COLO829 (cell line): ENCODE results near the gene PRDM7.
"Not testable (repeated sequence)": the region's sequence is repeated elsewhere in the genome, so short reads cannot be mapped to it uniquely, and the experiment has no call there.

Source experiments
- DNase-seq: peaks from one replicate; pipeline ENCODE4 v3.0.0; 2012; ENCODE audit warnings: low spot score

PRDM7 gene

DNA sequence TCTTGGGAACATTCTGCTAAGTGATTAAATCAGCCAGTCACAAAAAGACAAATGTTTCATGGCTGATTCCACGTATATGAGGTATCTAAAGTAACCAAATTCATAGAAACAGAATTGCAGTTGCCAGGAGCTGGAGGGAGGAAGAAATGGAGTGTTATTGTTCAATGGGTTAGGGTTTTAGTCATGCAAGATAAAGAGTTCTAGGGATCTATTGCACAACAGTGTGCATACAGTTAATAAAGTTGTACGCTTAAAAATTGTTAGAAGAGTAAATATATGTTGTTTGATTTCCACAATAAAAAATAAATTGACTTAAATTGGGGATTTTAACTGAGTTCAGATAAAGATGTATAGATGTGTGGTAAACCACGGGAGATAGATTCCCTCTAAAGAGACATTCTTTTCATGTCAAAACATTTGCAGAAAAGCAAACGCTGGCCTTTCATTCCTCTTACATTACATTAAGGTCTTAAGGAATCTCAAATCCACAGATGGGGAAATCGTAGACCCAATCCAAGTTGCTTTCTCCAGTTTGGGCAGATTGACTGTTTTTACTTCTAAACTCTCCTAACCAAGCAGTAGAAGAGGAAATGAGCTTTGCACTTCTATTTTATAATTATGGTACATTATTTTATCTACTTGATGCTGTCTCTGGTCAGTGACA, 4.6 kb downstream of the PRDM7 start:
- DNase-seq: no peak

DNA sequence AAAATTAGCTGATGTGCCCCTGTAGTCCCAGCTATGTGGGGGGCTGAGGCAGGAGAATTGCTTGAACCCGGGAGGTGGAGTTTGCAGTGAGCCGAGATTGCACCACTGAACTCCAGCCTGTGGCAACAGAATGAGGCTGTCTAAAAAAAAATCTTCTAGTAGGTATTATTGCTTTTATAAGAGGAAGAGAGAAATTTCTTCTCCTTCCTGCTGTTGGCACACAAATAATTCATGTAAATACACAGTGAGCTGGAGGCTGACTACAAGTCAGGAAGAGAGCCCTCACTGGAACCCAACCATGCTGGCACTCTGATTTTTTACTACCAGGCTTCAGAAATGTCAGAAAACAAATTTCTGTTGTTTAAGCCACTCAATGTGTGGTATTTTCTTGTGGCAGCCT, 6.7 kb downstream of the PRDM7 start:
- no peak for DNase-seq

DNA sequence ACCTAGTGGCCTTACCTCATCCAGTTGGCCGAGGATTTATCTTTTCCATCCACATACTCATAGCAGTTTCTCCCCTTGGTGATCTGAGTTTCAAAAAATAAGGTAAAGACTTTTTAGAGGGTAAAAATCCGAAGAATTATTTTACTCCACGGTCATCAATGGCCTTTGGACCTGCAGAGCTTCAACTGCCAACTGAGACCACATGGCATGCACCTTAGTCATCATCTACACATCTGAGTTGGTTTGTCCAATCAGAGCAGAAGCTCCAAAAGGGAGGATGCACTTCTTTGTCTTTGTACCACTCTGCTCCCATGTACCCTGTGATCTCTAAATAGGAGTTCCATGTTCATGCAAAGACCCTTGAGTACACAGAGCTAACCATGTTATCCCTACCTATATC, 15.7 kb downstream of the PRDM7 start:
- DNase-seq: no peak

DNA sequence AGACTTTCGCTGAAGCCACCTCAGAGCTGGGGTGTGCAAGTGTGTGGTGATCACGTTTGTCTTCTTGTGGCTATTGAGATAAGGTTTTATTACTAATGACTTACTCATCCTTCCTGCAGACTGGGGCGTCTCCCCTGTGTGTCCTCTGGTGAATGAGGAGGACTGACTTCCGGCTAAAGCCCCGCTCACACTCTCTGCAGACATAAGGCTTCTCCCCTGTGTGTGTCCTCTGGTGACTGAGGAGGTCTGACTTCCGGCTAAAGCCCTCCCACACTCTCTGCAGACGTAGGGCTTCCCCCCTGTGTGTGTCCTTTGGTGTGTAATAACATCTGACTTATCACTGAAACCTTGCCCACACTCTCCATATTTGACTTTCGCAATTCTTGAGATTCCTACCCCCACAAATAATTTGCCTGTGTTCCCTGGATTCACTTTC, 19.4 kb downstream of the PRDM7 start:
- DNase-seq: peak; percentile 42

DNA sequence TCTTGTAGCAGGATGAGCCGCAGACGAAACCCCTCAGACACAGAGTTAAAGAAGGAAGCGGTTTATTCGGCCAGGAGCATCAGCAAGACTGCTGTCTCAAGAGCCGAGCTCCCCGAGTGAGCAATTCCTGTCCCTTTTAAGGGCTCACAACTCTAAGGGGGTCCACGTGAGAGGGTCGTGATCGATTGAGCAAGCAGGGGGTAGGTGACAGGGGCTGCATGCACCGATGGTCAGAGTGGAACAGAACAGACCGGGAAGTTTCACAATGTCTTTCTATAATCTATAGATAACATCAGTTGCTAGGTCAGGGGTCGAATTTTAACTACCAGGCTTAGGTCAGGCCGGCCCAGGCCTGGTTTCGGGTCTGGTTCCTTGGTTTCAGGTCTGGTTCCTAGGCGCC, 20.6 kb downstream of the PRDM7 start:
- DNase-seq: not testable (repeated sequence)

DNA sequence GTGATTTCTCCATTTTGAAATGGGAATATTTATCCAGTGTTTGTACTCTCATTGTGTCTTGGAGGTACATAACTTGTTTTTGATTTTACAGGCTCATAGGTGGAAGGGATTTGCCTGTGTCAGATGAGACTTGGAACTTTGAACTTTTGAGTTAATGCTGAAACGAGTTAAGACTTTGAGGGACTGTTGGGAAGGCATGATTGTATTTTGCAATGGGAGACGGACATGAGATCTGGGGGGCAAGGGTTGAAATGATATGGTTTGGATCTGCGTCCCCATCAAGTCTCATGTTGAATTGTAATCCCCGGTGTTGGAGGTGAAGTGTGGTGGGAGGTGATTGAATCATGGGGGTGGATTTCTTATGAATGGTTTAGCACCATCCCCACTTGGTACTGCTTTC, 21.8 kb downstream of the PRDM7 start:
- no peak for DNase-seq

DNA sequence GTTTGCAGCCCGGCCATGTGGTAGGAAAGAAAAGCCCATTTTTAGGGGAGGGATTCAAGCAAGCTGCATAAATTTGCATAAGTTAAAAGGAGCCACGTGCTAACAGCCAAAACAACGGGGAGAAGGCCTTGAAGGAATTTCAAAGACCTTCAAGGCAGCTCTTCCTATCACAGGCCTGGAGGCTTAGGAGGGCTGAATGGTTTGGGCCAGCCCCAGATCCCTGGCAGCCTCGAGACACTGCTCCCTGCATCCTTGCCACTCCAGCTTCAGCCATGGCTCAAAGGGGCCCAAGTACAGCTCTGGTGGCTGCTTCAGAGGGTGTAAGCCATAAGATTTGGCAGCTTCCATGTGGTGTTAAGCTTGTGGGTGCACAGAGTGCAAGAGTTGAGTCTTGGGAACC, 22.6 kb downstream of the PRDM7 start:
- DNase-seq: no peak

DNA sequence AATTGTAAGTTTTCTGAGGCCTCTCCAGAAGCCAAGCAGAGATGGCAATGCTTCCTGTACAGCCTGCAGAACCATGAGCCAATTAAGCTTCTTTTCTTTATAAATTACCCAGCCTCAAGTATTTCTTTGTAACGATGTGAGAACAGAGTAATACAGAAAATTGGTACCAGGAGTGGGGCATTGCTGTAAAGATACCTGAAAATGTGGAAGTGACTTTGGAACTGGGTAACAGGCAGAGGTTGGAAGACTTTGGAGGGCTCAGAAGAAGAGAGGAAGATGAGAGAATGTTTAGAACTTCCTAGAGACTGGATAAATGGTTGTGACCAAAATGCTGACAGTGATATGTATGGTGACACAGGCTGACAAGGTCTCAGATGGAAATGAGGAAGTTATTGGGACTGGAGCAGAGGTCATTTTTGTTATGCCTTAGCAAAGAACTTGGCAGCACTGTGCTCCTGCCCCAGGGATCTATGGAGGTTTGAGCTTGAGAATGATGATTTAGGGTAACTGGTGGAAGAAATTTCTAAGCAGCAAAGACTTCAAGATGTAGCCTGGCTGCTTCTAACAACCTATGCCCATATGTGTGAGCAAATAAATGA, 23.1 kb downstream of the PRDM7 start:
- no peak for DNase-seq

DNA sequence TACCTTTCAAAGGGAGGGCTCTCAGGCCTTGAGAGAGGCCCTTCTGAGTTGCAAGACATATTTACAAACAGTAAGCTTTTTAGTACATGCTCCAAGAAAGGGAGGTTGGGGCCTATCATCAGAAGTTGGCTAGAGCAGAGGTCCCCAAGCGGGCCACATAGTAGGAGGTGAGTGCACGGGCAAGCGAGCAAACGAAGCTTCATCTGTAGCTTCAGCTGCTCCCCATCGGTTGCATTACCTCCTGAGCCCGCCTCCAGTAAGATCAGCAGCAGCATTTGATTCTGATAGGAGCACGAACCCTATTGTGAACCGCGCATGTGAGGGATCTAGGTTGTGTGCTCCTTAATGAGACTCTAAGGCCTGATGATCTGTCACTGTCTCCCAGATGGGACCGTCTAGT, 26.2 kb downstream of the PRDM7 start:
- DNase-seq: no peak

DNA sequence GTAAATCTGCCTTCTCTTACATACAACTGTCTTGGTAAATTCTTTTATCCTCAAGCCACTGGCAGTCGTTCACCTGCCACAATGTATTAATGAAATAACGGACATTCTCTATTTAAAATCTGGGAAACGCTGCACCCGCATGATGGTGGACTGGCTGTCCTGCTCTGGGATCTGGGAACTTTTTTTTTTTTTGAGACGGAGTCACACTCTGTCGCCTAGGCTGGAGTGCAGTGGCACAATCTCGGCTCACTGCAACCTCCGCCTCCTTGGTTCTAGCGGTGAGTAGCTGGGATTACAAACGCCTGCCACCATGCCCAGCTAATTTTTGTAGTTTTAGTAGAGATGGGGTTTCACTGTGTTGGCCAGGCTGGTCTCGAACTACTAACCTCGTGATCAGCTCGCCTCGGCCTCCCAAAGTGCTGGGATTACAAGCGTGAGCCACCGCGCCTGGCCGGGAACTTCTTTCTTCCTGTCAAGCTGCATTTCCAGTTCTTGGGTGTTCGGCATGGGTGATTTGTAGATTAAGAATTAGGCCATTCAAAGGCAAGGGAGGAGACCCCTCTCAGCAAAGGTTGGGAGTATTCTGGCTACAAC, 28.3 kb downstream of the PRDM7 start:
- DNase-seq: no peak

DNA sequence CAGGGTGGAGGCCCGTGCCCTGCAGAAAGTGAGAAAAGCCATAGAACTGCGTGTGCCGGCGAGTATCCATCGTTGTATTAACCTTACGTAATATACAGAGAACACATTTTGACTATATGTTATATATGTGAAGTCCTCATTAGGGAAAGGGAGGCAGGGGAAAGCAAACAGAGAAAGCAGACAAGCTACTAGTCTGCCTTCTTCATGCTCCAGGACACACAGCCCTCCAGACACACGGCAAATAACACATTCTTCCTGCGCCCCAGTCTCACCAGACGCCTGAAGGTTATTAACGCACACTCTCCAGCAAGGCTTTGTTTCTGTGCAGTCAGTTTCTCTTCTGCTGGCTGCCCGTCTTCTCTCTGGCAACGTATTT, 28.8 kb downstream of the PRDM7 start:
- no peak for DNase-seq

DNA sequence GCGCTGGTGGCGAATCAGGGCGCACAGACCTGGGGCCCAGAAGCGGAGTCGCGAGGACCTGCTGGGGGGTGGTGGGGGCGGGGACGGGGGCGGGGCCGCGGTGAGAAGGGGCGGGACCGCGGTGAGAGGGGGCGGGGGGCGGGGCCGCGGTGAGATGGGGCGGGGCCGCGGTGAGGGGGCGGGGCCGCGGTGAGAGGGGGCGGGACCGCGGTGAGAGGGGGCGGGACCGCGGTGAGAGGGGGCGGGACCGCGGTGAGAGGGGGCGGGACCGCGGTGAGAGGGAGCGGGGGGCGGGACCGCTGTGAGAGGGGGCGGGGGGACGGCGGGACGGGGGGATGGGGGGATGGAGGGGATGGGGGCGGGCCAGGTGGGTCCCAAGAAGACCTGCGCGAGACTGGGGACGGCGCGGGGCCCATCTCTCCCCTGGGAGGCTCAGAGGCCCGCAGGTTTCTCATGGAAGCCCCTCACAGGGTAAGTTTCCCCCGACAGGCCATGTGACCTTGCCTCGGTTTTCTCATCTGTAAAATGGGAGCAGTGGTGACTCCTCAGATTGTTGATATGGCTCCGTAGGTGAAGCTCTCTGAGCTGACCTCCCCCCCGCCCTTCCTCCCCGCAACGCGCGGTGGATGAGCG, 29.3 kb downstream of the PRDM7 start:
- DNase-seq: no peak

DNA sequence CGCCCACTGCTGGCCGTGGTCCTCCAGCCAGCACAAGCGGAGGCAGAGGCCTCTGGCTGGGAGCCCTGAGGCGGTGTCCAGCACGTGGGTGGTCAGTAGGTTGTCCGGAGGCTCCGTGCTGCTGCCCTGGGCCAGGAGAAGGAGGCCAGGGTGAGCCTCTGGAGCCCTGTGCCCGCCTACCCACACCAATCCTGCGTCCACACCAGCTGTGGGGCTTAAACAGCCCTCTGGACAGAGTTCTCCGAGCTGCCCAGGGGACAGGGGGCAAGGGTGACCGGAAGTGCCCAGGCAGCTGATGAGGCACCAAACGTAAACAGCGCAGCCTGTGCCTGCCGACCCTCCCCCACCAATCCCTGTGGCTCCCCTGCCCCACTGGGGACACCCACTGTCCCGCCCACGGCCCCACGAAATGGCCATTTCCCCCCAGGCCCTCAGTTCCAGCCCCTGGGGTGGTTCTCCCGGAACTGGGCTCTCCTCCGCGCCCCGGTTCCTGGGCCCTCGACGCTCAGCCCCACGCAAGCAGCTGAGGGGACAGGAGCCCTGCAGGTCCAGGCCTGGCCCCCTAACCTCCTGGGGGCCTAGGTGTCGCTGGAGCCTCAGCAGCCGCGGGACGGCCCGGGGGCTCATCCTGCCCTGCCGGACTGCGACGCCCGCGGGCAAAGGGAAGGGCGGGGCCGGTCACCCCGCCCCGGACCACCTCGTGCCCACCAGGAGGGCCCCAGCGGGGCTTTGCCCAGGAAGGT, 30.0 kb downstream of the PRDM7 start:
- no peak for DNase-seq

DNA sequence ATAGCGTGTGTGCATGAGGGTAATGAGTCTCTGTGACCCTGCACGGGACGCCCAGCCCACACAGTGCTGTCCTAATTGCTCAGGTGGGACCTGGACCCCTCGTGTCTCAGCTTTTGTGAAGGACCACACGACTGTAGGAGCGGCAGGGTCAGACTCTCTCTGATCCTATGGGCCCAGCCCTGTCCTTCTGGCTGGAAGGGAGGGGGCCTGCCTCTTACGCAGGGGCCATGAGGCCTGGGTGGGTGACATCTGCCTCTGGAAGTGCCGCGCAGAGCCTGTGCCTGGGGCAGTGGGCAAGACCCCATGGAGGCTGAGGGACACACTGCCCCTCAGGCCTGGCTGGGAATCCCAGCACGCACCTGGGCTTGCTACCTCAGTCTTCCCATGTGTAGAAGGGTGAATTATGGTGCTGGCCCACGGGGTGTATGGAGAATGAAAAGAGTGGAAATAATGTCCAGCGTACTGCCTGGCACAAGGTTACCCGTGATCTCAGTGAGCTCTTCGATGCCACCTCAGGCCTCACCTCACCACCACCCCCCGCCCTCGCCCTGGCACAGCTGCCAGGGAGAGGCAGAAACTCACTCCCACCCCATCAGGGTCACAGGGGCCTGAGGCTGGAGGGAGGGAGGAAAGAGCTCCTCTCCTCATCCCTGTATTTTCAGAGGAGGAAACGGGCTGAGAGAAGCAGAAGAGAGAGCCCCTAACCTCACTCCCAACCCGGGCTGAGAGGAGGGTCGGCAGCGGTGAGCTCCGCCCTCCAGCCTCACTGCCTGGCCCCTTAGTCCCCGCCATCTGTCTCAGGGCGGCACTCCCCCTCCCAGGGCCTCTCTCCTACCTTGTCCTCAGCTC, 30.8 kb downstream of the PRDM7 start:
- DNase-seq: no peak

DNA sequence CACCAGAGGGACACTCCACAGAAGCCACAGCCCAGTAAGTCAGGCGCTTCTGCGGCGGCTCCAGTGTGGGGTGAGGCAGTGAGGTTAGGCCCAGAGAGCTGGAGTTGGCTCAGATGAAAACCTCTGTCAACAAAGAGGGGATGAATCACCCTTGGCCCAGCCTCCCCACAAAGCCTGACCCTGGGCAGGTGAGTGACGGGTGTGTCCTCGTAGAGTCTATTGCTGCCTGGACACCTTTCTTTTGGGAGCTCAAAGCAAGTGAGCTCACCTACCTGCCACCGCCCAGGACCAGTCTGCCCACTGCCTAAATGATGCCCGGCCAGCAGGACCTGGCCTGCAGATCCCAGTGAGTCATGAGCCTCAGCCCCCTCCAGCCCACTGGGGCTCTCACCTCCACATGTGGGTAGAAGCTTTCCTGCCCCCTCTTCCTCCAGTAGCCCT, 33.0 kb downstream of the PRDM7 start:
- DNase-seq: no peak

DNA sequence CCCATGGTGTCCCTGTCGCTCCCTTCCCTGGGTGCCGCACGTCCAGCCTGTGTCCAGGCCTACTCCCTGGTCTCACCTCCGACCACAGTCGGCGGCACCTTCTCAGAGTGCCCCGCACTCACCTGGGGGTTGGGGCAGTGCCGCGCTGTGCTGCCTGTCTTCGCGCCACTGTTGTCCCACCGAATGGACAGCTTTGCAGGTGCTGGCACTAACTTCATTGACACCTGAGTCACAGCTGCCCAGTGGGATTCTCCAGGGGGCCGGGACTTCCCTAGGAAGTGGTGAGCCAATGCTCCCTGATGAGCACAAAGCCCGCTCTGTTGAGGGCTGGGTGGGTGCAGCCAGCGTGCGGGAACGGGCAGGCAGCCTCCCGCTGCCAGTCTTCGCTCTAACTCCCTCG, 33.6 kb downstream of the PRDM7 start:
- DNase-seq: no peak

DNA sequence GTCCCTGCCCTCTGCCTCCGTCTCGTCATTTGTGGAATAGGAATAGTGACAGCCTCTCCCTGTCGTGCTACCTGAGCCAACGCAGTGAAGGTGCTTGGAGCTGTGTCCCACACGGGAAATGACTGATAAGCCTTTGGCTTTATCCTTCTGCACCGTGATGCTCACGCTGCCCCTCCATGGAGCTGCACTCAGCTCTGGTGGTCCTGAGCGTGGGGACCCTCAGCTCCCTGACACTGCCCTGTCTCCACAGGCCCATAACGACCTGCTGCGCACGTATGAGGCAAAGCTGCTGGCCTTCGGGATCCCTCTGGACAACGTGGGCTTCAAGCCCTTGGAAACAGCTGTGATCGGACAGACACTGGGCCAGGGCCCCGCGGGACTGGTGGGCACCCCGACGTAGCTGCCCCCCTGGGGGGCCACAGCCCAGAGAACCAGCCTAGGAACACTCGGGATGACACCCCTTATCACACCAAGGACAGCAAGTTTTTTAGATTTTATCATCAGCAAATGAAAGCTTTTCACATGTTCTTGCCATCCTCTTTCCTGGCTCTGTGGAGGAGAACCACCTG, 34.1 kb downstream of the PRDM7 start:
- no peak for DNase-seq

DNA sequence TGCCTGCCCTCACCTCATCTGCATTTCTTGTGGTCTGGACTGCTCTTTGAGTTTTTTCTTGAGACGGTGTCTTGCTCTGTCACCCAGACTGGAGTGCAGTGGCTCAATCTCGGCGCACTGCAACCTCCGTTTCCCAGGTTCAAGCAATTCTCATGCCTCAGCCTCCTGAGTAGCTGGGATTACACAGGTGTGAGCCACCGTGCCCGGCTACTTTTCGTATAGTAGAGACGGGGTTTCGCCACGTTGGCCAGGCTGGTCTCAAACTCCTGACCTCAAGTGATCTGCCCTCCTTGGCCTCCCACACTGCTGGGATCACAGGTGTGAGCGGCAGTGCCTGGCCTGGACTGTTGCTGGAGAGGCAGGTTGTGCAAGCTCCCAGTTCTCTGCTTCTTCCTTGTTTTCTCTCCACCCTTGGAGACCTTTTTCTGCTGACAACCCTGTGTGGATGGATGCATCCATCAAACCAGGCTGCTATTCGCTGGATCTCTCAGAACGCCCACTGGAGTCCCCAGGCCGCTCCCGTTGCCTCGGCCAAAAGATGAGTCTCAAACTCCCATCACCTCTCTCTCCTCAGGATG, 35.1 kb downstream of the PRDM7 start:
- no peak for DNase-seq

DNA sequence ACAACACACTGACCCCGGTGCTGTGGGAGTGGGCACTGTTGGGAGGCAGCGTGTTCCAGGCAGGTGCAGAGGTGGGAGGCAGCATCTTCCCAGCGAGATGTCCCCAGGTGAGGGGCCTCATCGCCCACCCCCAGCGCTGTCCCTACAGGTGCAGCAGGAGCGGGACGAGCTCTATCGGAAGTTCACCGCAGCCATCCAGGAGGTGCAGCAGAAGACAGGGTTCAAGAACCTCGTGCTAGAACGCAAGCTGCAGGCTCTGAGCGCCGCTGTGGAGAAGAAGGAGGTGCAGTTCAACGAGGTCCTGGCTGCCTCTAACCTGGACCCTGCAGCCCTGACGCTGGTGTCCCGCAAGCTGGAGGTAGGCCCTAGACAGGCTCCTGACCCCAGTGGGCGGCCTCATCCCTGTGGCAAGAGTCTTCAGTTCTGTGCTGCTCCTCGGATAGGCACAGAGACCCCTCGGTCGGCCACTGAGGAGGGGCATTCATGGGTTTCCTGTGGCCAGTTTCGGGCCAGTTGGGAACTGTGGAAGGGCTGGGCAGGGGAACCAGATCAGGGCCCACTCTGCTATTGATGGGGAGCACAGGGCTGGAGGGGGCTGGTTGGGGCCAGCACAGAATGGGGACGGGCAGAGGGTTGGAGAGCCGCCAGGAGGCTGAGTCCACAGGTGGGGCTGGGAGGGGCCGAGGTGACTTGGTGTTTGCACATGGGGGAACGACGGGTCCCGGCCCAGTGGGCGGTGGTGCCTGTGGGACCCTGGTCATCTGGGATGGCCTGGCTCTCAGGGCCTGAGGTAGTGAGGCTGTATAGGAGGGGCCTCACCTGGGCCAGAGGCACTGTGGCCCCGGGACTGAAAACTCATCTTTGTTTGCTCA, 36.7 kb downstream of the PRDM7 start:
- DNase-seq: no peak

DNA sequence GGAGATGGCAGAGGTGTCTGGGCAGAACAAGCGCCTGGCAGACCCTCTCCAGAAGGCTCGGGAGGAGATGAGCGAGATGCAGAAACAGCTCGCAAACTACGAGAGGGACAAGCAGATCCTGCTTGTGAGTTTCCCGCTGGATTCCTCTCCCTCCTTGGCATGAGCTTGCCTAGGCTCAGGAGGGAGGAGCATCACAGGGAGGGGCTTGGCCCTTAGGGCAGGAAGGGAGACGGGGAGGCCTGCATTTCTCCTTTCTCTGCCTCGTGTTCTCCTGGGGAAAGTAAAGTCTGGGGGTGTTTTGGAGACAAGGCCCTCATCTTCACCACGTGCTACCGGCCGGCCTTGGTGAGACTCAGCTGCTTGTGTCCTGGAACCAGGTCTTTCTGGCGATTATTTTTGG, 39.9 kb downstream of the PRDM7 start:
- DNase-seq: no peak
